HEK293T (cell line): ENCODE results near the gene CACNA1C.

ENCODE experiments used
- CTBP1 ChIP-seq: fragments of 450-650 bp; IDR thresholded peaks from 2 replicates; pipeline ENCODE4 v1.6.1; 2016; ENCODE audit warnings: borderline replicate concordance
- ELF4 ChIP-seq: fragments of 450-650 bp; IDR thresholded peaks from 2 replicates; pipeline ENCODE4 v1.6.1; 2017; ENCODE audit warnings: antibody characterized with exemption
- FOXA1 ChIP-seq: fragments of 450-650 bp; IDR thresholded peaks from 2 replicates; pipeline ENCODE4 v1.6.1; 2016; ENCODE audit warnings: mild to moderate bottlenecking
- FOXK2 ChIP-seq: fragments of 450-650 bp; IDR thresholded peaks from 2 replicates; pipeline ENCODE4 v1.6.1; 2016; ENCODE audit warnings: mild to moderate bottlenecking
- FOXM1 ChIP-seq: fragments of 450-650 bp; IDR thresholded peaks from 2 replicates; pipeline ENCODE4 v1.6.1; 2017; ENCODE audit warnings: mild to moderate bottlenecking, borderline replicate concordance
- LEF1 ChIP-seq: fragments of 450-650 bp; IDR thresholded peaks from 2 replicates; pipeline ENCODE4 v1.6.1; 2017; ENCODE audit warnings: mild to moderate bottlenecking, borderline replicate concordance
- NFRKB ChIP-seq: fragments of 450-650 bp; IDR thresholded peaks from 2 replicates; pipeline ENCODE4 v1.6.1; 2016; ENCODE audit warnings: mild to moderate bottlenecking, moderate library complexity
- SP1 ChIP-seq: fragments of 450-650 bp; IDR thresholded peaks from 2 replicates; pipeline ENCODE4 v1.6.1; 2017
- TARDBP ChIP-seq: fragments of 450-650 bp; IDR thresholded peaks from 2 replicates; pipeline ENCODE4 v1.6.1; 2016
- ZNF384 ChIP-seq: fragments of 450-650 bp; IDR thresholded peaks from 2 replicates; pipeline ENCODE4 v1.6.1; 2016

GRCh38 chr12:2312770-2313169, 260.0 kb downstream of the CACNA1C start:
- TF ChIP-seq FOXM1 (no peak), LEF1 (no peak), FOXA1 (no peak), TARDBP (no peak), ZNF384 (no peak), SP1 (no peak), CTBP1 (no peak), FOXK2 (no peak), ELF4 (no peak), NFRKB (no peak)
